Naive thymus-derived CD8-positive, alpha-beta T cell (primary cell): ENCODE data around the gene IL17RD. TPM values are rescaled to one million over a fixed set of nuclear protein-coding genes. Genes with fewer than 3 reads are reported as not detected.
A peak's percentile ranks its signal among the peaks of the same experiment; 100 is the strongest.

Source experiments
- ATAC-seq, 2 donors: fragments of 150-1000 bp; cut with Tn5 transposase in 1 of 2; sonication (Bioruptor Pico), chemical (Tn5 transposase) in 1 of 2; 1 replicate in 1 of 2; 2 replicates in 1 of 2; pipeline ENCODE4 v1.10.0; 2021; ENCODE audit warnings: mild to moderate bottlenecking in 2 of 2, moderate library complexity in 2 of 2
- POLR2A ChIA-PET: fragments of 350-600 bp; sonication (Branson Sonifier 250); formaldehyde crosslinking; loops from one replicate; lab custom pipeline; 2021; ENCODE audit warnings: antibody characterized with exemption; lab: Charles Lee
- DNase-seq, 10 donors: peaks; one replicate each; pipeline versions ENCODE4 v3.0.0 to v3.0.0-alpha.2; 2020 to 2022
- H3K27ac Mint-ChIP-seq, 10 donors: one replicate each; pipeline ENCODE4 v1.8.0; 2020 to 2022; ENCODE audit warnings: mild to moderate bottlenecking in 10 of 10, mixed read lengths in 10 of 10, moderate library complexity in 4 of 10, inconsistent platforms in 1 of 10
- H3K27me3 Mint-ChIP-seq, 5 donors: one replicate each; pipeline ENCODE4 v1.8.0; 2021 to 2022; ENCODE audit warnings: mixed read lengths in 5 of 5
- H3K36me3 Mint-ChIP-seq, 3 donors: one replicate each; pipeline ENCODE4 v1.8.0; 2020 to 2022; ENCODE audit warnings: mixed read lengths in 3 of 3, mild to moderate bottlenecking in 2 of 3, inconsistent platforms in 1 of 3
- H3K4me1 Mint-ChIP-seq, 4 donors: one replicate each; pipeline ENCODE4 v1.8.0; 2021 to 2022; ENCODE audit warnings: mixed read lengths in 4 of 4
- H3K4me3 Mint-ChIP-seq, 10 donors: one replicate each; pipeline ENCODE4 v1.8.0; 2020 to 2022; ENCODE audit warnings: mild to moderate bottlenecking in 10 of 10, mixed read lengths in 10 of 10, moderate library complexity in 6 of 10, inconsistent platforms in 1 of 10
- H3K9me3 Mint-ChIP-seq, 9 donors: one replicate each; pipeline ENCODE4 v1.8.0; 2020 to 2022; ENCODE audit warnings: mixed read lengths in 9 of 9, mild to moderate bottlenecking in 3 of 9, inconsistent platforms in 1 of 9, moderate library complexity in 1 of 9
- polyA plus RNA-seq, 3 donors: library from polyadenylated mRNA; unstranded; fragments of 300-500 nt; fragmentation: Illumina TruSeq; gene quantifications; one replicate each; pipeline ENCODE4 v1.2.3, GENCODE V29; 2021
- total RNA-seq, 8 experiments: library from RNA in 2 of 8; stranded (reverse) in 2 of 8; gene quantifications; one replicate each; pipeline ENCODE4 v1.2.3 and lab custom pipeline; 2021 to 2026

IL17RD gene
- total and polyA plus RNA-seq, 5 experiments from 2014 or later, result not detected

DNA sequence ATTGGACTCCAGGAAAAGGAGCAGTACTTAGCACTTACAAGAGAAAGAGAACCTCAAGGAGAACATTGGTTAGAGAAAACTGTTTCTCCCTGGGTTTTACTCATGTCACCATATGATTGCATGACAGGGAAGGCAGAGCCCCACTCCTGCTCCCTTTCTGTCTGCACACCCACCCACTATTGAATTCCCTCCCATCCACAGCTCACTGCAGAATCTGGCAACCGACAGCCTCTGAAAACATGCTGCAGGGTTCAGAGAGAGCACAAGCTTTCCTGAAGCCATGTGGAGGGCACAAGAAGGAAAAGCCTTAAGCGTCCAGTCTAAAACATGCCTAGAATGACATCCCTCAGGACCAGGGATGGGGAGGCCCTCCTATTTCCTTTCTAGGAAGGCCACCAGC, 3.0 kb upstream of the IL17RD start:
- Mint-ChIP-seq H3K9me3 (no peaks in the 10 kb centered on the region), H3K27me3 (peaks cover 44 to 74% (median 51%) of the 10 kb centered on the region in 5 donors), H3K27ac (no peak overlapping the region), H3K4me1 (peaks cover 8 to 24% (median 17%) of the 10 kb centered on the region in 4 donors), H3K4me3 (peak overlapping the region in 1 of 10 donors; percentile 28), H3K36me3 (peaks cover 0 to 3% (median 0%) of the 10 kb centered on the region in 3 donors)
- DNase-seq, result no peak
- ATAC-seq, result no peak
- POLR2A ChIA-PET, result no interaction called here

DNA sequence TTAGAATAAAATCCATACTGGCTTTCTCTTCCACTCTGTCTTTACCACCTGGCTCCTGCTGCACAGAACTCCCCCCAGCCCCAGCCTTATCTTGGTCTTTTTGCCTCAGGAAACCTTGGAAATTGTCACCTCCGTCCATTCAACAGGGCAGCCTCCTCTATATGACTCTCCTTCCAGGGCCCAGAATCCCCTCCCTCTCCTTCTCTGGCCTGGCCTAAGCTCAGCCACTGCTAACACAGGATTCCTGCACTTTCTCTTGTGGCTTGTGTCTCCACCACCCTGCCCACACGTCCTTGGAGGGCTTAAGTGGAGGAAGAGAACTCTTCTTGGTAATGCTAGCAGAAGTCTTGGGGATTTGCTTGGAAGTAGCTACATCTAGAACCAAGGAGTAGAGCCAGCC, 1.5 kb upstream of the IL17RD start:
- peaks cover 8 to 24% (median 17%) of the 10 kb centered on the region in 4 donors for H3K4me1 Mint-ChIP-seq
- peak overlapping the region in 2 of 10 donors; percentile 11 to 74 for H3K27ac Mint-ChIP-seq
- ATAC-seq (no peak), DNase-seq (no peak)
- H3K27me3 Mint-ChIP-seq, result peaks cover 51 to 87% (median 61%) of the 10 kb centered on the region in 5 donors
- H3K9me3 Mint-ChIP-seq, result no peaks in the 10 kb centered on the region
- POLR2A ChIA-PET, result no interaction called here
- peaks cover 0 to 3% (median 0%) of the 10 kb centered on the region in 3 donors for H3K36me3 Mint-ChIP-seq
- H3K4me3 Mint-ChIP-seq, result peak overlapping the region in 6 of 10 donors; percentile 29 to 84 (median 54)

DNA sequence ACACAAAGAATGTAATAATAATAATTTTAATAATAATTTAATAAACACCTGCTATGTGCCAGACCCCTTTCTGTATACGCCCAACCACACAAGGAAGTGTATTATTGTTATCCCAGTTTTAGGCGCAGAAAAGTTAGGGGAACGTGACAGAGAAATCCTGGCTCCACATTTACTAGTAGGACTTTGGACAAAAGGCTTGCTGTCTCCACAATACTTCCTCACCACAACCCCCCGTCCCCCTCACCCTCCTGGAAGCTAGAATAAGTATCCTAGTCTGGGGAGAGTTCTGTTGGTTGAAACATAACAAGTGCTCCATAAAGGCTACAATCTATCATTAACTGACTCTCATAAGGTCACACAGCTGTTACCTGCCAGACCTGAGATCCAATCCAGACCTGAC, 488 bp upstream of the IL17RD start:
- no peak for ATAC-seq
- Mint-ChIP-seq H3K9me3 (no peaks in the 10 kb centered on the region), H3K27me3 (peaks cover 46 to 89% (median 65%) of the 10 kb centered on the region in 5 donors), H3K36me3 (peaks cover 0 to 3% (median 0%) of the 10 kb centered on the region in 3 donors), H3K4me3 (peak overlapping the region; percentile 51 to 85 (median 76)), H3K27ac (no peak overlapping the region), H3K4me1 (peaks cover 8 to 24% (median 15%) of the 10 kb centered on the region in 4 donors)
- DNase-seq, result no peak
- POLR2A ChIA-PET, result no interaction called here

DNA sequence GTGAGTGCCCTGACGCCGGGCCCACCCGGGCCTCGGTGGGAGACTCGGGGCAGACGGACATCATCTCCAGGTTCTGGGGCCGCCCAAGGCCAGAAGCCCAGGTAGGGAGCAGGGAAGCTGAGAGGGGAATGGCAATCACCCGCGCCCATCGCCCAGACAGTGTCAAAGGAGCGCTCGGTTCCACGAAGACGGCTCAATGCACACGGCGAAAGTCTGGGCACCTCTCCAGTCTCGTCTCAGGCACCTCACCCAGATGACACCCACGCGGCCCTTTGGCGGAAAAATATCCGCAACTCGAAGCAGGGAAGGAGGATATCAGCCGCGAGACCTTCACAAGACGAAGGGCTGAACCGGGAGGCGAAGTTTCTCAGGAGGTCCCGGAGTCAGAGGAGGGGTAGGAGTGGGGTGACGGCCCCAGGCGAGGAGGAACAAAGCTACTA, 916 bp downstream of the IL17RD start:
- POLR2A ChIA-PET, result no interaction called here
- Mint-ChIP-seq H3K9me3 (no peaks in the 10 kb centered on the region), H3K36me3 (peaks cover 0 to 3% (median 0%) of the 10 kb centered on the region in 3 donors), H3K27me3 (peaks cover 43 to 93% (median 67%) of the 10 kb centered on the region in 5 donors), H3K27ac (peak overlapping the region in 2 of 10 donors; percentile 53 to 54), H3K4me1 (peaks cover 7 to 21% (median 14%) of the 10 kb centered on the region in 4 donors), H3K4me3 (peak overlapping the region; percentile 72 to 93 (median 85))
- DNase-seq (peak in 1 of 10 donors; percentile 4), ATAC-seq (peak; percentile 55)

DNA sequence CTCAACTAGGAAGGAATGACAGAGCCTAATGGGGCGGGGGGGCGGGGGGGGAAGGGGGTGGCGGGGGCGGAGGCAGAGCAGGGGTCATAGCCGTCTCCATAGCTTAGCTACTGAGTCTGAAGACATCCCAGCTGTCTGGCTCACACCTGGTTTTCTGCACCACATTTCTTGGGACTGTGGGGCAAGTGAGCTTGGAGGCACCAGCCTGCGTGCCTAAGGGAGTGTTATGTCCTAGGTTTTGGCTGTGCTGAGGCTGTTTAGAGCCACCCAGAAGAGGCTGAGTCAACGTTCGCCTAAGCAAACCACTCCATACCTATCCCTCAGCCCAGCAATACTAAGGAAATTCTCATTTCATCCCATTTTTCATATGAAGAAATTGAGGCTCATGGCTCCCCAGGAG, 1.4 kb downstream of the IL17RD start:
- H3K27ac Mint-ChIP-seq, result no peak overlapping the region
- no peaks in the 10 kb centered on the region for H3K9me3 Mint-ChIP-seq
- DNase-seq (no peak), ATAC-seq (no peak)
- peaks cover 0 to 3% (median 0%) of the 10 kb centered on the region in 3 donors for H3K36me3 Mint-ChIP-seq
- peak overlapping the region; percentile 72 to 93 (median 85) for H3K4me3 Mint-ChIP-seq
- peaks cover 10 to 26% (median 17%) of the 10 kb centered on the region in 4 donors for H3K4me1 Mint-ChIP-seq
- POLR2A ChIA-PET, result no interaction called here
- H3K27me3 Mint-ChIP-seq, result peaks cover 40 to 93% (median 66%) of the 10 kb centered on the region in 5 donors

DNA sequence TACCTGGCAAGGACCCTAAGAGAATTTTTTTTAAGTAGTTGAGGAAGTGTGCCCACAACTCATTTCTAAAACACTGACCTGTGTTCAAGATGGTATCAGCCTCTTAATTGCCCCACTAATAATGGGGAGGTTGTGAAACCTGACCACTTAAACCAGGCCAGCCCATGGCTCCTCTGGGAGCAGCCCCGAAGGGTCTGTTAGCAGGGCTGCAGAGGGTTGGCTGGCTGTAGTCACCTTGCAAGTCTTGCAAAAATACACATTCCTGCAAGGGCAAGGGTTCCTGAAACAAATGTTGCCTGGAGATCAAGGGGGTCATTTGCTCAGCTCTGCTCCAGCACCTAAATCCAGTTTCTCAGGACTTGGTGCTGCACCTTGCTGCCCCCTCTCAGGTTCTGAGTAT, 3.2 kb downstream of the IL17RD start:
- Mint-ChIP-seq H3K4me3 (no peak overlapping the region), H3K36me3 (peaks cover 0 to 3% (median 0%) of the 10 kb centered on the region in 3 donors), H3K27me3 (peaks cover 31 to 84% (median 59%) of the 10 kb centered on the region in 5 donors), H3K4me1 (peaks cover 10 to 28% (median 18%) of the 10 kb centered on the region in 4 donors), H3K27ac (no peak overlapping the region), H3K9me3 (no peaks in the 10 kb centered on the region)
- ATAC-seq, result no peak
- POLR2A ChIA-PET, result no interaction called here
- no peak for DNase-seq

DNA sequence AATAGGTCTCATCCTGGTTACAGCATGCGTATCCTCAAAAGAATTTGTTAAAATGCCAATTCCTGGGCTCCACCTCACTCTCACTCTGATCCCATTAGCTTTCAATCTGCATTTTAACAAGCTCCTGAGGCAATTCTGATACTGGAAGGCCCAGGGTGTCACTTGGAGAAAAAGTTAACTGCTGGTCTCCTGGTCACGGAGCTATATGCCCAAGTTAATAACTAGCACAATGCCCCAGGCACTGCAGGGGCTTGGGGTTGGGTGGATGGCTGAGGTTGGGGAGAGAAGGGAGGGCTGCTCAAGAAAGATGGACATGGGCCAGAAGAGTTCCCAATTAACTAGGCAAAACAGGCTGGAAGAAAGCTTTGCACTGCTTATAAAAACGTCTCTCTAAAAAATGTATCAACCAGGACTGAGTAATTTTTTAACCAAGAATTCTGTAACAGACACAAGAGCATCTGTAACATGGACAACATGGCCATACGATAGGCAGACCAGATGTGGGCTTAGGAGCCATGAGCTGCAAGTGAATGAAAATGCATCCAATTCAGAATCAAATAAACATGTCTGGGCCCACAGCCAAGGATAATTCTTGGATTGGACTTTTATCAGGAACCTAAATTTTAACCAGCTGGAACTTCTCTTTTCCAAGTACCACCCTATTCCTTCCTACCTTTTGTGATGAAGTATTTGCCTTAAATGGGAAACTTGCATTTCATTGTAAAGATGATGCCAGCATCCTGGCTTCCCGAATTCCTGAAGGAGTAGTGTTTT, 4.2 kb downstream of the IL17RD start:
- peaks cover 0 to 3% (median 0%) of the 10 kb centered on the region in 3 donors for H3K36me3 Mint-ChIP-seq
- DNase-seq (no peak), ATAC-seq (no peak)
- H3K4me1 Mint-ChIP-seq, result peaks cover 10 to 27% (median 19%) of the 10 kb centered on the region in 4 donors
- H3K27me3 Mint-ChIP-seq, result peaks cover 25 to 84% (median 56%) of the 10 kb centered on the region in 5 donors
- no peaks in the 10 kb centered on the region for H3K9me3 Mint-ChIP-seq
- H3K27ac Mint-ChIP-seq, result peak overlapping the region in 1 of 10 donors; percentile 27
- POLR2A ChIA-PET, result no interaction called here
- H3K4me3 Mint-ChIP-seq, result no peak overlapping the region

DNA sequence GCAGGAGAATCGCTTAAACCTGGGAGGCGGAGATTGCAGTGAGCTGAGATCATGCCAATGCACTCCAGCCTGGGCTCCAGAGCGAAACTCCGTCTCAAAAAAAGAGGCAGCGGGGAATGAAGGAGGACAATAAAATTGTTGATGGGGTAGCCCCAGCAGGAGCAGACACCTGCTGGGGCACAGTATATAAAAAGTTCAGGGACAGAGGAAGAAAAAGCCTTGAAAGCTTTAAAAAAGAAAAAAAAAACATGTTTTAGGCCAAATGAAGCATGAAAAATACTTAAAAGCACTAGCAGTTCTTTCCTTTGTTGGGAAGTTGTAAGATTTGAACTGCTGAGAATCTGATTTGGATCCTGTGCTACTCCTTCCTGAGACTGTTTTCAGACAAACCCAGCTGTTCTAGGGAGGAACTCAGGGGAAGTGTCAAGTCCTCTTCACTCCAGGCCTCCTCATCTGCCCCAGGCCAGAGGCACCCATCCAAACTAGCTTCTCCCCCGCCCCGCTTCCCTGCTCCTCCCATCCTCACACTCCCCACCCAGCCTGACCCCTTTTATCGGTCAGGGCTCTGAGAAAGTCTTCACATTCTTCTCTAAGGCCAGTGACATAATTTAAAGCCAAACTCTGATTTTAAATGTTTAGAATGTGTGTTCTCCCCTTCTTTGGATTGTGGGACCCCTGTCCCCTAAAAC, 4.9 kb downstream of the IL17RD start:
- peaks cover 0 to 3% (median 0%) of the 10 kb centered on the region in 3 donors for H3K36me3 Mint-ChIP-seq
- POLR2A ChIA-PET, result no interaction called here
- H3K27me3 Mint-ChIP-seq, result peaks cover 21 to 79% (median 51%) of the 10 kb centered on the region in 5 donors
- H3K9me3 Mint-ChIP-seq, result no peaks in the 10 kb centered on the region
- DNase-seq, result no peak
- ATAC-seq, result no peak
- H3K27ac Mint-ChIP-seq, result peak overlapping the region in 1 of 10 donors; percentile 27
- H3K4me1 Mint-ChIP-seq, result peaks cover 10 to 20% (median 18%) of the 10 kb centered on the region in 4 donors
- no peak overlapping the region for H3K4me3 Mint-ChIP-seq

DNA sequence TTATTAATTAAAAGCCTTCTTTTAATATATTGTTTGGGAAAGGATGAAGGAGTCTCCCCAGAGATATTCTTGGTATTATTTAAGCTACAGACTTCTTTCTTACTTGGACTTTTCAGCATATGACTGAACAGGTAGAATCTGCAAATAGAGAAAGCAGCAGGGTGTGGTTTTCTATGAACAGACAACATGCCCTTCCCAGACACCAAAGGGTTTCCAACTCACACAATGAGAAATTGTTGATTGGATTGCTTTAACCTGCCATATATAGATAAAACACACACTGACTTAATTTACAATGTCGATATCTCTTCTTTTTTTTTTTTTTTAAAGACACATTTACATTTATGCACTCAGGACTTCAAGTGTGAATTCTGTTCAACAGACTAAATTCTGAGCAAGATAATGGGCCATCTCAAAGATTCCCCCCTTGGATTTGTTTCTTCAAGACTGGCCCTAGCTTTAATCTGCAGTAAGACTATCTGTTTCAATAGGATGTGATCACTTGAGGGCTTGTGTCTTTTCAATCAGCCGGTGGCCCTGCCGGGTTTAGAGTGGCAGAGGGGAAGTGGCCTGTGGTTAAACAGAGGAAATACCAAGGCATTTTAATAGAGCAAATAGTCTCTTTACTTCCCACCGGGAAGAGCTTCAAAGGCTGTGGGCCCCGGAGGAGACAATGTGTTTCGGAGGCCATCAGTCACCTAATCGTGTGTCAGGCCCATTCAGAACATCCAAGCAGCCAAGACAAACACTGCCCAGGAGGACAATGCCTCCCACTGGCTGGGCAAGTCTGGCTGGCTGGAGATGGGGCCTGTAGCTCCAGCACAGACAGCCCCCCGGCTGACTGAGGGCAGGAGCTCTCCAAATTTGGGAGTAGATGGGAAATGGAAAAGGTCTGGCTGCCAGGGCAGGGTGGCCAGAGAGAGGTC, 6.1 kb downstream of the IL17RD start:
- Mint-ChIP-seq H3K27me3 (peaks cover 21 to 72% (median 51%) of the 10 kb centered on the region in 5 donors), H3K27ac (no peak overlapping the region), H3K4me3 (peak overlapping the region in 2 of 10 donors; percentile 1 to 42), H3K4me1 (peaks cover 6 to 15% (median 13%) of the 10 kb centered on the region in 4 donors), H3K9me3 (no peaks in the 10 kb centered on the region), H3K36me3 (no peaks in the 10 kb centered on the region)
- no peak for DNase-seq
- ATAC-seq, result no peak
- POLR2A ChIA-PET, result no interaction called here

DNA sequence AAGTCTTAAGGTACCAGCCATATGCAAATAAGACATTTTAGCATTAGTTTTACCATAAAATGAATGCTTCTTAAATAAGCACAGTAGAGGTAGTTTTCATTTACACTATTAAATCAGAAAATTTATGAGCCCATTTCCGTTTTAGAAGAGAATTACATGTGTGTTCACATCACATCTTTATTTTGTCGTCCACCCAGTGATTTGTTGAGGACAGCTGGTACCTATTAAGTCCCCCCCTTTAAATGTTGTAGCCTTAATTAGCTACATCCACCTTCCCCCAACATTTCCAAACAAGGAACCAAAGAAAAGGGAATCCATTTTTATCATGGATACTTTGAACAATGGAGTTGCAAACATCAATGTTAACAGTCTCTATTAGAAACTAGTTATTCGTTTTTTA, 6.8 kb downstream of the IL17RD start:
- POLR2A ChIA-PET, result no interaction called here
- no peak overlapping the region for H3K27ac Mint-ChIP-seq
- H3K4me3 Mint-ChIP-seq, result no peak overlapping the region
- DNase-seq (no peak), ATAC-seq (no peak)
- H3K36me3 Mint-ChIP-seq, result no peaks in the 10 kb centered on the region
- H3K4me1 Mint-ChIP-seq, result peaks cover 5 to 12% (median 10%) of the 10 kb centered on the region in 4 donors
- no peaks in the 10 kb centered on the region for H3K9me3 Mint-ChIP-seq
- peaks cover 21 to 67% (median 48%) of the 10 kb centered on the region in 5 donors for H3K27me3 Mint-ChIP-seq

DNA sequence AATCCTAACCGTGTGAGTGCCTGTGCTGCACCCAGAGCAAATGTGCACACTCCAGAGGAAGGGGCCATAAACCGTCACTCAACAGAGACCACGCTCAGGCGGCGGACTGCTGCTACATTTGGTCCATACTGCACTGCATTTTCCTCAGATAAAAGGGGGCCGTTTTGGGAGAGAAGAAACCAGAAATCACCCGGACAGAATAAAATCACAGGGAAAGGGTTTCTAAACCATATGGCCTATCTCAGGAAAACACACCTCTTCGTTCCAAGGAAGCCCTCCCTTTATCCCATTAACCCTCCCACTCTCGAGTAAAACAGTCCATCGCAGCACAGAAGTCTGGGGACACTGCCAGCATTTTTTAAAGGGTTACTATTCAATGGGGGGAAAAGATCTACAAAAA, 7.6 kb downstream of the IL17RD start:
- ATAC-seq (no peak), DNase-seq (no peak)
- H3K36me3 Mint-ChIP-seq, result no peaks in the 10 kb centered on the region
- peaks cover 14 to 64% (median 40%) of the 10 kb centered on the region in 5 donors for H3K27me3 Mint-ChIP-seq
- H3K9me3 Mint-ChIP-seq, result no peaks in the 10 kb centered on the region
- H3K4me3 Mint-ChIP-seq, result no peak overlapping the region
- peaks cover 5 to 12% (median 10%) of the 10 kb centered on the region in 4 donors for H3K4me1 Mint-ChIP-seq
- H3K27ac Mint-ChIP-seq, result no peak overlapping the region
- POLR2A ChIA-PET, result no interaction called here

DNA sequence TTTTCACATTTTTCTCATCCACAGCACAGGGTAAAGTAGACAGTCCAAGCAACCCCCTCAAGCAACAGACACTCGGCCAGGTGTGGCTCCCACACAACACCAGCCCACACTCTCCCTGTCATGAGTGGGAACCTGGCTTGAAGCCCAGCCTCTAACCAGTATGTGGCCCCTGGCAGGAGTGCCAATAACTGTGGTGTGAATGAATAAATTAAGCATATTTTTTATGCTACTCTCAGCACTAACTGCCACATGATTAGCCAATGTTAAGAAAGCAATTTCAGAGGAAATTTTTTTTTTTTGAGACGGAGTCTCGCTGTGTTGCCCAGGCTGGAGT, 9.9 kb downstream of the IL17RD start:
- ATAC-seq, result no peak
- Mint-ChIP-seq H3K9me3 (no peaks in the 10 kb centered on the region), H3K36me3 (no peaks in the 10 kb centered on the region), H3K4me1 (peaks cover 4 to 10% (median 9%) of the 10 kb centered on the region in 4 donors), H3K27ac (peak overlapping the region in 1 of 10 donors; percentile 30), H3K4me3 (no peak overlapping the region), H3K27me3 (peaks cover 10 to 54% (median 25%) of the 10 kb centered on the region in 5 donors)
- DNase-seq, result no peak
- POLR2A ChIA-PET, result no interaction called here
